NCI-H2196 treated with DMSO at 0.1 percent for 48 hours (cell line): Measurements from ENCODE around the gene RGS11.

Experiments
- DNase-seq: peaks from one replicate; lab custom pipeline; 2025; ENCODE audit not compliant: unreplicated experiment; lab: John Stamatoyannopoulos, UW

Gene RGS11

GRCh38 chr16:275786-276232 lies at the start of gene RGS11:
TSS of gene RGS11 (minus strand) at chr16:275944. CDS start at chr16:275911, 33 bp downstream.
- DNase-seq = no peak

- DNase-seq = no peak
These were observed 48.9 kb upstream of the RGS11 start for GRCh38 chr16:324451-325334.

- no peak for DNase-seq
These were observed 48.4 kb upstream of the RGS11 start for GRCh38 chr16:324201-324450.

GRCh38 chr16:322476-323143 lies 46.9 kb upstream of the RGS11 start:
- no peak for DNase-seq

- DNase-seq = no peak
These were observed 45.8 kb upstream of the RGS11 start for GRCh38 chr16:321532-321931.

GRCh38 chr16:320206-320605 lies 44.5 kb upstream of the RGS11 start:
- DNase-seq = no peak

- DNase-seq = peak; percentile 15
These were observed 42.9 kb upstream of the RGS11 start for GRCh38 chr16:318628-319027.

GRCh38 chr16:317583-317982 lies 41.8 kb upstream of the RGS11 start:
- no peak for DNase-seq

GRCh38 chr16:316741-317464 lies 41.2 kb upstream of the RGS11 start:
- no peak for DNase-seq

GRCh38 chr16:314795-315299 lies 39.1 kb upstream of the RGS11 start:
- no peak for DNase-seq

- DNase-seq = no peak
These were observed 38.6 kb upstream of the RGS11 start for GRCh38 chr16:314351-314750.

GRCh38 chr16:311725-312124 lies 36.0 kb upstream of the RGS11 start:
- no peak for DNase-seq

- no peak for DNase-seq
These were observed 33.7 kb upstream of the RGS11 start for GRCh38 chr16:309476-309875.

- no peak for DNase-seq
These were observed 32.1 kb upstream of the RGS11 start for GRCh38 chr16:307691-308312.

- DNase-seq = no peak
These were observed 31.2 kb upstream of the RGS11 start for GRCh38 chr16:306911-307370.

- DNase-seq = no peak
These were observed 30.3 kb upstream of the RGS11 start for GRCh38 chr16:305916-306626.

- no peak for DNase-seq
These were observed 28.2 kb upstream of the RGS11 start for GRCh38 chr16:303760-304505.

- DNase-seq = no peak
These were observed 26.2 kb upstream of the RGS11 start for GRCh38 chr16:301950-302349.

- no peak for DNase-seq
These were observed 25.5 kb upstream of the RGS11 start for GRCh38 chr16:301235-301634.

- no peak for DNase-seq
These were observed 22.1 kb upstream of the RGS11 start for GRCh38 chr16:297832-298231.
